Natural killer cell treated with Interleukin-12 subunit alpha and Interleukin-12 subunit beta and Interleukin-15 and Interleukin-18, amount 100 ng/mL, for 72 hours (primary cell): ENCODE results near the gene NPAS2. TPM values are rescaled to one million over a fixed set of nuclear protein-coding genes. Genes with fewer than 3 reads are reported as not detected.

Source experiments
- ATAC-seq, 2 donors: fragments of 150-1000 bp; cut with Tn5 transposase in 1 of 2; sonication (Bioruptor Pico), chemical (Tn5 transposase) in 1 of 2; 2 replicates each; pipeline ENCODE4 v1.10.0; 2021
- DNase-seq: peaks from one replicate; pipeline ENCODE4 v3.0.0; 2022; ENCODE audit warnings: low spot score
- H3K27ac Mint-ChIP-seq, 2 donors: 1 replicate in 1 of 2; 2 replicates in 1 of 2; pipeline ENCODE4 v1.8.0; 2022; ENCODE audit warnings: mixed read lengths in 2 of 2, mild to moderate bottlenecking in 1 of 2, moderate library complexity in 1 of 2
- H3K27me3 Mint-ChIP-seq, 2 donors: 1 replicate in 1 of 2; 2 replicates in 1 of 2; pipeline ENCODE4 v1.8.0; 2022; ENCODE audit warnings: mixed read lengths in 2 of 2
- H3K36me3 Mint-ChIP-seq: one replicate; pipeline ENCODE4 v1.8.0; 2022; ENCODE audit warnings: mixed read lengths
- H3K4me1 Mint-ChIP-seq, 2 donors: 1 replicate in 1 of 2; 2 replicates in 1 of 2; pipeline ENCODE4 v1.8.0; 2022; ENCODE audit warnings: low read depth in 2 of 2, mixed read lengths in 2 of 2, mild to moderate bottlenecking in 1 of 2
- H3K4me3 Mint-ChIP-seq: one replicate; pipeline ENCODE4 v1.8.0; 2022; ENCODE audit warnings: mixed read lengths
- H3K9me3 Mint-ChIP-seq: 2 replicates; pipeline ENCODE4 v1.8.0; 2022; ENCODE audit warnings: mixed read lengths
- total RNA-seq, 2 donors: library from RNA; stranded (reverse); gene quantifications; one replicate each; pipeline ENCODE4 v1.2.3, GENCODE V29; 2022

The NPAS2 gene
- total RNA-seq, 2 donors from 2014 or later, result 0.31 to 0.53 TPM

GRCh38 chr2:100880730-100881129 lies 60.8 kb downstream of the NPAS2 start:
- no peak for DNase-seq
- no peaks in the 10 kb centered on the region for H3K4me1 Mint-ChIP-seq
- H3K9me3 Mint-ChIP-seq, result no peaks in the 10 kb centered on the region
- H3K36me3 Mint-ChIP-seq, result no peaks in the 10 kb centered on the region
- H3K27ac Mint-ChIP-seq, result no peak overlapping the region
- peaks cover 9% of the 10 kb centered on the region in 2 donors for H3K27me3 Mint-ChIP-seq
- H3K4me3 Mint-ChIP-seq, result no peak overlapping the region
- peak in 1 of 2 donors; percentile 43 for ATAC-seq

- no peak overlapping the region for H3K27ac Mint-ChIP-seq
- peaks cover 9% of the 10 kb centered on the region in 2 donors for H3K27me3 Mint-ChIP-seq
- no peak overlapping the region for H3K4me3 Mint-ChIP-seq
- H3K36me3 Mint-ChIP-seq, result no peaks in the 10 kb centered on the region
- no peaks in the 10 kb centered on the region for H3K4me1 Mint-ChIP-seq
- H3K9me3 Mint-ChIP-seq, result no peaks in the 10 kb centered on the region
- ATAC-seq (peak in 1 of 2 donors; percentile 41), DNase-seq (no peak)
These were observed 63.0 kb downstream of the NPAS2 start for GRCh38 chr2:100882645-100883613.

GRCh38 chr2:100884145-100884621 lies 64.2 kb downstream of the NPAS2 start:
- H3K36me3 Mint-ChIP-seq, result no peaks in the 10 kb centered on the region
- H3K27me3 Mint-ChIP-seq, result peaks cover 9% of the 10 kb centered on the region in 2 donors
- DNase-seq, result no peak
- no peaks in the 10 kb centered on the region for H3K9me3 Mint-ChIP-seq
- H3K4me3 Mint-ChIP-seq, result no peak overlapping the region
- H3K4me1 Mint-ChIP-seq, result no peaks in the 10 kb centered on the region
- no peak for ATAC-seq
- no peak overlapping the region for H3K27ac Mint-ChIP-seq

- Mint-ChIP-seq H3K4me1 (no peaks in the 10 kb centered on the region), H3K9me3 (no peaks in the 10 kb centered on the region), H3K4me3 (no peak overlapping the region), H3K27ac (no peak overlapping the region), H3K36me3 (no peaks in the 10 kb centered on the region), H3K27me3 (peaks cover 8 to 9% of the 10 kb centered on the region in 2 donors)
- DNase-seq (no peak), ATAC-seq (no peak)
These were observed 66.1 kb downstream of the NPAS2 start for GRCh38 chr2:100886085-100886484.

GRCh38 chr2:100887039-100887578 lies 67.2 kb downstream of the NPAS2 start:
- DNase-seq (no peak), ATAC-seq (no peak)

GRCh38 chr2:100887713-100888495 lies 68.0 kb downstream of the NPAS2 start:
- Mint-ChIP-seq H3K27ac (no peak overlapping the region), H3K36me3 (no peaks in the 10 kb centered on the region), H3K27me3 (peaks cover 6 to 9% of the 10 kb centered on the region in 2 donors), H3K4me3 (no peak overlapping the region), H3K9me3 (no peaks in the 10 kb centered on the region), H3K4me1 (no peaks in the 10 kb centered on the region)
- ATAC-seq (no peak), DNase-seq (no peak)

More at GRCh38 chr2:100887039-100887578, 67.2 kb downstream of the NPAS2 start:
- no peaks in the 10 kb centered on the region for H3K4me1 Mint-ChIP-seq
- H3K9me3 Mint-ChIP-seq, result no peaks in the 10 kb centered on the region
- peaks cover 6 to 9% of the 10 kb centered on the region in 2 donors for H3K27me3 Mint-ChIP-seq
- H3K27ac Mint-ChIP-seq, result no peak overlapping the region
- H3K36me3 Mint-ChIP-seq, result no peaks in the 10 kb centered on the region
- H3K4me3 Mint-ChIP-seq, result no peak overlapping the region

GRCh38 chr2:100888601-100889000 lies 68.7 kb downstream of the NPAS2 start:
- DNase-seq, result no peak
- Mint-ChIP-seq H3K27me3 (peaks cover 6 to 9% of the 10 kb centered on the region in 2 donors), H3K9me3 (no peaks in the 10 kb centered on the region), H3K4me1 (no peaks in the 10 kb centered on the region), H3K36me3 (no peaks in the 10 kb centered on the region), H3K4me3 (no peak overlapping the region), H3K27ac (no peak overlapping the region)
- no peak for ATAC-seq

GRCh38 chr2:100889286-100889685 lies 69.3 kb downstream of the NPAS2 start:
- Mint-ChIP-seq H3K4me1 (no peaks in the 10 kb centered on the region), H3K36me3 (no peaks in the 10 kb centered on the region)

GRCh38 chr2:100891906-100892642 lies 72.1 kb downstream of the NPAS2 start:
- ATAC-seq (peak in 1 of 2 donors; percentile 18), DNase-seq (no peak)
- no peaks in the 10 kb centered on the region for H3K4me1 Mint-ChIP-seq
- no peaks in the 10 kb centered on the region for H3K36me3 Mint-ChIP-seq
- H3K4me3 Mint-ChIP-seq, result no peak overlapping the region
- H3K27me3 Mint-ChIP-seq, result peaks cover 0 to 9% of the 10 kb centered on the region in 2 donors
- no peak overlapping the region for H3K27ac Mint-ChIP-seq
- no peaks in the 10 kb centered on the region for H3K9me3 Mint-ChIP-seq

More at GRCh38 chr2:100889286-100889685, 69.3 kb downstream of the NPAS2 start:
- no peak overlapping the region for H3K27ac Mint-ChIP-seq
- H3K4me3 Mint-ChIP-seq, result no peak overlapping the region
- no peaks in the 10 kb centered on the region for H3K9me3 Mint-ChIP-seq
- peaks cover 4 to 6% of the 10 kb centered on the region in 2 donors for H3K27me3 Mint-ChIP-seq
- ATAC-seq (no peak), DNase-seq (no peak)

GRCh38 chr2:100893392-100894104 lies 73.6 kb downstream of the NPAS2 start:
- DNase-seq (no peak), ATAC-seq (no peak)
- Mint-ChIP-seq H3K36me3 (no peaks in the 10 kb centered on the region), H3K27ac (no peak overlapping the region), H3K27me3 (peaks cover 0 to 9% of the 10 kb centered on the region in 2 donors), H3K9me3 (no peaks in the 10 kb centered on the region), H3K4me3 (no peak overlapping the region), H3K4me1 (no peaks in the 10 kb centered on the region)

GRCh38 chr2:100894105-100894795 lies 74.3 kb downstream of the NPAS2 start:
- DNase-seq, result no peak
- Mint-ChIP-seq H3K4me1 (no peaks in the 10 kb centered on the region), H3K36me3 (no peaks in the 10 kb centered on the region), H3K27me3 (peaks cover 0 to 9% of the 10 kb centered on the region in 2 donors), H3K9me3 (no peaks in the 10 kb centered on the region), H3K4me3 (no peak overlapping the region), H3K27ac (no peak overlapping the region)
- no peak for ATAC-seq

GRCh38 chr2:100894796-100895156 lies 74.8 kb downstream of the NPAS2 start:
- Mint-ChIP-seq H3K9me3 (no peaks in the 10 kb centered on the region), H3K27me3 (peaks cover 0 to 9% of the 10 kb centered on the region in 2 donors), H3K27ac (no peak overlapping the region), H3K36me3 (no peaks in the 10 kb centered on the region), H3K4me3 (no peak overlapping the region), H3K4me1 (no peaks in the 10 kb centered on the region)
- no peak for ATAC-seq
- DNase-seq, result no peak
